NCI-H2171 treated with DMSO at 0.1 percent for 48 hours (cell line): ENCODE data around the gene GFPT2.

Experiments
- DNase-seq: peaks from one replicate; lab custom pipeline; 2025; lab: John Stamatoyannopoulos, UW

The GFPT2 gene

GRCh38 chr5:180353048-180353979, at the start of gene GFPT2:
Gene GFPT2, minus strand, starts transcription at chr5:180353336. Its CDS starts 119 bp downstream, at chr5:180353217.
- peak; percentile 60 for DNase-seq

- no peak for DNase-seq
Measured at GRCh38 chr5:180402716-180403115, 49.6 kb upstream of the GFPT2 start.

GRCh38 chr5:180401229-180401907, 48.2 kb upstream of the GFPT2 start:
- DNase-seq, result no peak

- no peak for DNase-seq
Measured at GRCh38 chr5:180400416-180400815, 47.3 kb upstream of the GFPT2 start.

GRCh38 chr5:180399401-180400215, 46.5 kb upstream of the GFPT2 start:
- no peak for DNase-seq

GRCh38 chr5:180396926-180397325, 43.8 kb upstream of the GFPT2 start:
- no peak for DNase-seq

GRCh38 chr5:180395540-180396274, 42.6 kb upstream of the GFPT2 start:
- no peak for DNase-seq

- no peak for DNase-seq
Measured at GRCh38 chr5:180394031-180394636, 41.0 kb upstream of the GFPT2 start.

- DNase-seq, result no peak
Measured at GRCh38 chr5:180391276-180391675, 38.1 kb upstream of the GFPT2 start.

GRCh38 chr5:180390441-180391190, 37.5 kb upstream of the GFPT2 start:
- no peak for DNase-seq

- no peak for DNase-seq
Measured at GRCh38 chr5:180389252-180390101, 36.3 kb upstream of the GFPT2 start.

- no peak for DNase-seq
Measured at GRCh38 chr5:180387798-180388197, 34.7 kb upstream of the GFPT2 start.

GRCh38 chr5:180382926-180383325, 29.8 kb upstream of the GFPT2 start:
- no peak for DNase-seq

- no peak for DNase-seq
Measured at GRCh38 chr5:180381851-180382480, 28.8 kb upstream of the GFPT2 start.

- peak; percentile 0 for DNase-seq
Measured at GRCh38 chr5:180381428-180381827, 28.3 kb upstream of the GFPT2 start.

GRCh38 chr5:180380856-180381255, 27.7 kb upstream of the GFPT2 start:
- no peak for DNase-seq

GRCh38 chr5:180380441-180380840, 27.3 kb upstream of the GFPT2 start:
- no peak for DNase-seq

- DNase-seq, result no peak
Measured at GRCh38 chr5:180379355-180380070, 26.4 kb upstream of the GFPT2 start.
